CD14-positive monocyte (primary cell): ENCODE results near the gene TSHZ3. TPM values are rescaled to one million over a fixed set of nuclear protein-coding genes. Genes with fewer than 3 reads are reported as not detected.

Experiments
- DNase-seq, 3 donors: peaks; one replicate each; pipeline ENCODE4 v3.0.0-alpha.2; 2011 to 2022
- H2AFZ ChIP-seq: 2 replicates; pipeline ENCODE4 v1.6.0; 2012; ENCODE audit warnings: mild to moderate bottlenecking, low read depth, low read length, inconsistent platforms; ENCODE audit not compliant: insufficient read depth, poor library complexity, severe bottlenecking
- H3K27ac ChIP-seq, 2 donors: 1 replicate in 1 of 2; 2 replicates in 1 of 2; pipeline ENCODE4 v1.5.1; 2012 to 2013; ENCODE audit warnings: low read length in 2 of 2, control low read depth in 1 of 2, inconsistent platforms in 1 of 2, low read depth in 1 of 2, mild to moderate bottlenecking in 1 of 2
- H3K27me3 ChIP-seq, 2 donors: one replicate each; pipeline versions ENCODE4 v1.6.0 to v1.6.1; 2011 to 2013; ENCODE audit warnings: low read length in 2 of 2; ENCODE audit not compliant: control insufficient read depth in 2 of 2, insufficient read depth in 2 of 2
- H3K36me3 ChIP-seq, 2 donors: replicated peaks in 1 of 2; 1 replicate in 1 of 2; 2 replicates in 1 of 2; pipeline versions ENCODE4 v1.5.1 to v1.6.1; 2012 to 2013; ENCODE audit warnings: low read length in 2 of 2, control low read depth in 1 of 2, inconsistent platforms in 1 of 2, mild to moderate bottlenecking in 1 of 2; ENCODE audit not compliant: insufficient read depth in 2 of 2, control insufficient read depth in 1 of 2
- H3K4me1 ChIP-seq, 2 donors: 1 replicate in 1 of 2; 2 replicates in 1 of 2; pipeline versions ENCODE4 v1.5.1 to v1.6.1; 2012 to 2013; ENCODE audit warnings: low read length in 2 of 2, control low read depth in 1 of 2, inconsistent platforms in 1 of 2, mild to moderate bottlenecking in 1 of 2, moderate library complexity in 1 of 2; ENCODE audit not compliant: insufficient read depth in 2 of 2, control insufficient read depth in 1 of 2
- H3K4me2 ChIP-seq: replicated peaks from 2 replicates; pipeline ENCODE3; 2012; ENCODE audit warnings: low read length, moderate library complexity, mild to moderate bottlenecking; ENCODE audit not compliant: poor library complexity, severe bottlenecking; ENCODE audit errors: extremely low read depth
- H3K4me3 ChIP-seq, 3 experiments: fragments of 200-600 bp in 1 of 3; sonication (generic) in 1 of 3; replicated peaks in 1 of 3; 1 replicate in 2 of 3; 2 replicates in 1 of 3; pipeline ENCODE4 v1.5.1; 2011 to 2013; ENCODE audit warnings: low read length in 3 of 3, mild to moderate bottlenecking in 3 of 3, control low read depth in 2 of 3, low read depth in 2 of 3, inconsistent platforms in 1 of 3, moderate library complexity in 1 of 3
- H3K79me2 ChIP-seq: 2 replicates; pipeline ENCODE4 v1.6.0; 2012; ENCODE audit warnings: mild to moderate bottlenecking, control low read depth, inconsistent platforms, low read length, moderate library complexity; ENCODE audit not compliant: insufficient read depth
- H3K9ac ChIP-seq: 2 replicates; pipeline ENCODE4 v1.6.0; 2017; ENCODE audit warnings: low read length, mild to moderate bottlenecking; ENCODE audit not compliant: insufficient read depth, poor library complexity, severe bottlenecking
- H3K9me3 ChIP-seq, 2 donors: replicated peaks in 1 of 2; 1 replicate in 1 of 2; 2 replicates in 1 of 2; pipeline versions ENCODE4 v1.5.1 to v1.6.1; 2012 to 2013; ENCODE audit warnings: low read length in 2 of 2, control low read depth in 1 of 2; ENCODE audit not compliant: control insufficient read depth in 1 of 2, insufficient read depth in 1 of 2
- H4K20me1 ChIP-seq: 2 replicates; pipeline ENCODE4 v1.6.0; 2012; ENCODE audit warnings: mild to moderate bottlenecking, low read length, control low read depth, moderate library complexity; ENCODE audit not compliant: insufficient read depth
- H3K27ac Mint-ChIP-seq, 7 donors: one replicate each; pipeline ENCODE4 v1.8.0; 2020; ENCODE audit warnings: mild to moderate bottlenecking in 7 of 7, mixed read lengths in 7 of 7, moderate library complexity in 6 of 7, inconsistent platforms in 2 of 7
- H3K27me3 Mint-ChIP-seq, 3 donors: one replicate each; pipeline ENCODE4 v1.8.0; 2021 to 2022; ENCODE audit warnings: low read depth in 3 of 3, mild to moderate bottlenecking in 3 of 3, mixed read lengths in 3 of 3, moderate library complexity in 3 of 3, inconsistent platforms in 1 of 3
- H3K36me3 Mint-ChIP-seq, 2 donors: one replicate each; pipeline ENCODE4 v1.8.0; 2020; ENCODE audit warnings: mixed read lengths in 2 of 2, inconsistent platforms in 1 of 2, mild to moderate bottlenecking in 1 of 2
- H3K4me1 Mint-ChIP-seq: one replicate; pipeline ENCODE4 v1.8.0; 2020; ENCODE audit warnings: mild to moderate bottlenecking, mixed read lengths
- H3K4me3 Mint-ChIP-seq, 2 donors: one replicate each; pipeline ENCODE4 v1.8.0; 2020; ENCODE audit warnings: mild to moderate bottlenecking in 2 of 2, mixed read lengths in 2 of 2, moderate library complexity in 1 of 2
- H3K9me3 Mint-ChIP-seq, 7 donors: one replicate each; pipeline ENCODE4 v1.8.0; 2020 to 2022; ENCODE audit warnings: mixed read lengths in 7 of 7, mild to moderate bottlenecking in 6 of 7, moderate library complexity in 6 of 7, inconsistent platforms in 2 of 7
- whole genome bisulfite sequencing: methylation state at CpG from one replicate; pipeline ENCODE4 v1.1.5; 2013; ENCODE audit warnings: missing lambda C conversion rate; ENCODE audit not compliant: insufficient coverage; 5-methylcytosine and 5-hydroxymethylcytosine counted together
- intact Hi-C, 2 donors: fragments of 100-400 bp; cut with micrococcal nuclease; formaldehyde crosslinking; loops; one replicate each; pipeline versions ENCODE4 v1.15.0 to v1.15.1; 2023
- polyA plus RNA-seq, 3 donors: library from polyadenylated mRNA; depleted of rRNA in 1 of 3; unstranded in 2 of 3; stranded (reverse) in 1 of 3; fragments of 300-500 nt in 2 of 3; fragments of >200 nt in 1 of 3; fragmentation: Illumina TruSeq in 2 of 3; gene quantifications; 1 replicate in 2 of 3; 2 replicates in 1 of 3; pipeline ENCODE4 v1.2.3, GENCODE V29; 2012 to 2021
- TF ChIP-seq, protein P1 (sequence below): fragments of 200-600 bp; IDR thresholded peaks from one replicate; pipeline ENCODE4 v1.8.0; 2022; ENCODE audit warnings: antibody characterized with exemption, mild to moderate bottlenecking

The TSHZ3 gene
- polyA plus RNA-seq, 3 donors = 2.3 to 5.8 (median 3.3) TPM

- Histone ChIP-seq H3K4me3 (peak overlapping the region; percentile 54 to 94 (median 75)), H3K27me3 (peaks cover 45 to 54% of the 10 kb centered on the region in 2 donors), H3K4me2 (peak overlapping the region; percentile 98), H4K20me1 (peaks cover 68% of the 10 kb centered on the region), H3K9me3 (peaks cover 2 to 37% of the 10 kb centered on the region in 2 donors), H3K36me3 (peaks cover 0 to 3% of the 10 kb centered on the region in 2 donors), H3K27ac (no peak overlapping the region), H3K4me1 (peaks cover 43 to 45% of the 10 kb centered on the region in 2 donors), H2AFZ (peak overlapping the region; percentile 84), H3K9ac (peak overlapping the region; percentile 38), H3K79me2 (peaks cover 25% of the 10 kb centered on the region)
- H3K36me3 Mint-ChIP-seq = peaks cover 21 to 26% of the 10 kb centered on the region in 2 donors
- intact Hi-C loops = loop anchor here (5.0 to 10.0 kb wide), 5 partner anchors 39 to 1231 kb away; partner anchors contain the start of gene PDCD5 (in 1 of the 2)
- WGBS = under 1% methylated on average over 72 of the region's 72 CpGs
- H3K4me3 Mint-ChIP-seq = peak overlapping the region; percentile 93 to 97
- TF ChIP-seq, protein P1, sequence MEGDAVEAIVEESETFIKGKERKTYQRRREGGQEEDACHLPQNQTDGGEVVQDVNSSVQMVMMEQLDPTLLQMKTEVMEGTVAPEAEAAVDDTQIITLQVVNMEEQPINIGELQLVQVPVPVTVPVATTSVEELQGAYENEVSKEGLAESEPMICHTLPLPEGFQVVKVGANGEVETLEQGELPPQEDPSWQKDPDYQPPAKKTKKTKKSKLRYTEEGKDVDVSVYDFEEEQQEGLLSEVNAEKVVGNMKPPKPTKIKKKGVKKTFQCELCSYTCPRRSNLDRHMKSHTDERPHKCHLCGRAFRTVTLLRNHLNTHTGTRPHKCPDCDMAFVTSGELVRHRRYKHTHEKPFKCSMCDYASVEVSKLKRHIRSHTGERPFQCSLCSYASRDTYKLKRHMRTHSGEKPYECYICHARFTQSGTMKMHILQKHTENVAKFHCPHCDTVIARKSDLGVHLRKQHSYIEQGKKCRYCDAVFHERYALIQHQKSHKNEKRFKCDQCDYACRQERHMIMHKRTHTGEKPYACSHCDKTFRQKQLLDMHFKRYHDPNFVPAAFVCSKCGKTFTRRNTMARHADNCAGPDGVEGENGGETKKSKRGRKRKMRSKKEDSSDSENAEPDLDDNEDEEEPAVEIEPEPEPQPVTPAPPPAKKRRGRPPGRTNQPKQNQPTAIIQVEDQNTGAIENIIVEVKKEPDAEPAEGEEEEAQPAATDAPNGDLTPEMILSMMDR = no peak
- H3K9me3 Mint-ChIP-seq = peaks cover 0 to 29% (median 15%) of the 10 kb centered on the region in 7 donors
- DNase-seq = no peak
- peaks cover 53 to 72% (median 59%) of the 10 kb centered on the region in 3 donors for H3K27me3 Mint-ChIP-seq
- H3K4me1 Mint-ChIP-seq = peaks cover 56% of the 10 kb centered on the region
- peak overlapping the region in 3 of 7 donors; percentile 51 to 63 (median 54) for H3K27ac Mint-ChIP-seq
These were observed 2.0 kb upstream of the TSHZ3 start for GRCh38 chr19:31351056-31351854.

DNA sequence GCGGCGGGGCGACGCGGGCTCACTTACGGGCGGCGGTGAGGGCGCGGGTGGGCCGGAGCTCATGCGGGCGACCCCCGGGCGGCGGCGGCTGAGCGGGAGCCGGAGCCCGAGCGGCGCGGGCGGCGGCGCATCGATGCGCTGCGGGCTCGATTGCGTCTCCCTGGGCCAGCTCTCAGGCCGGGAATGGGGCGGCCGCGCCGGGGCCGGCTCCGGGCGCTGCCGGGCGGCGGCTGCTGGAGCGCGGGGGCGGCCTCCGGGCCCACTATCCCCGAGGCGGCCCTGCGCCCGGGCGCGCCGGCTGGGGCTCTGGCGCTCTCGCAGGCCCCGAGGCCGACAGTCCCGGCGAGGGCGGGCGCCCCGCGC, 1.4 kb upstream of the TSHZ3 start:
- Mint-ChIP-seq H3K27ac (no peak overlapping the region), H3K4me3 (peak overlapping the region; percentile 93 to 97), H3K27me3 (peaks cover 48 to 66% (median 54%) of the 10 kb centered on the region in 3 donors), H3K36me3 (peaks cover 26% of the 10 kb centered on the region in 2 donors), H3K9me3 (peaks cover 0 to 28% (median 15%) of the 10 kb centered on the region in 7 donors), H3K4me1 (peaks cover 53% of the 10 kb centered on the region)
- Histone ChIP-seq H3K36me3 (peaks cover 0 to 8% of the 10 kb centered on the region in 2 donors), H3K27me3 (peaks cover 39 to 48% of the 10 kb centered on the region in 2 donors), H3K4me3 (peak overlapping the region; percentile 54 to 94 (median 94)), H3K4me1 (peaks cover 43 to 45% of the 10 kb centered on the region in 2 donors), H3K79me2 (peaks cover 31% of the 10 kb centered on the region), H3K4me2 (peak overlapping the region; percentile 98), H3K27ac (peak overlapping the region in 1 of 2 donors; percentile 57), H3K9me3 (peaks cover 2 to 31% of the 10 kb centered on the region in 2 donors), H4K20me1 (peaks cover 68% of the 10 kb centered on the region), H3K9ac (peak overlapping the region; percentile 71), H2AFZ (peak overlapping the region; percentile 91)
- DNase-seq = peak in 2 of 3 donors; percentile 18 to 22
- under 1% methylated on average over 63 of the region's 63 CpGs for WGBS
- intact Hi-C loops = loop anchor here (5.0 to 10.0 kb wide), 5 partner anchors 38 to 1232 kb away; partner anchors contain the start of gene PDCD5 (in 1 of the 2)
- TF ChIP-seq, protein P1 = no peak
